CD4-positive, alpha-beta T cell treated with Interleukin-15 for 1 hour (primary cell): ENCODE results near the gene ZNF71.
A peak's percentile ranks its signal among the peaks of the same experiment; 100 is the strongest.
"Not testable (repeated sequence)": the region's sequence is repeated elsewhere in the genome, so short reads cannot be mapped to it uniquely, and the experiment has no call there.

Source experiments
- DNase-seq: peaks from one replicate; pipeline ENCODE4 v3.0.0-alpha.2; 2020

Gene ZNF71

DNA sequence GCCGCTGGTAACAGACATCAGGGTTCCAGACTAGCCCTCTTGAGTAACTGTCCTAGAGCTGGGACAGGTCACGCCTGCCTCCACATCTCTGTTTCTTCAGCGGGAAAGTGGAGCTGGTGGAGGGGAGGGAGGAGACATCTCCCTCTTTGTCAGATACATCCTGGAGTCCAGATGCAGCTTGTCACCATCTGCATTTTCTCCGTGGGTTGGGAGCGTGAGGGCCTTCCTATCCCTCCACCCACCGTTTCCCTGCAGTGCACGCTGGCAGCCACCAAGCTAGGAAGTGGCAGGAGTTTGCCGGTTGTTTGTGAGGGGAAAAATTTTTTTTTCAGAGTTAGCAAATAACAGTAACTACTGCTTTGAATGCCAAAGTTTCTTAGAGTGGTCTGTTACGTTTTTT, 27.9 kb downstream of the ZNF71 start:
- no peak for DNase-seq

DNA sequence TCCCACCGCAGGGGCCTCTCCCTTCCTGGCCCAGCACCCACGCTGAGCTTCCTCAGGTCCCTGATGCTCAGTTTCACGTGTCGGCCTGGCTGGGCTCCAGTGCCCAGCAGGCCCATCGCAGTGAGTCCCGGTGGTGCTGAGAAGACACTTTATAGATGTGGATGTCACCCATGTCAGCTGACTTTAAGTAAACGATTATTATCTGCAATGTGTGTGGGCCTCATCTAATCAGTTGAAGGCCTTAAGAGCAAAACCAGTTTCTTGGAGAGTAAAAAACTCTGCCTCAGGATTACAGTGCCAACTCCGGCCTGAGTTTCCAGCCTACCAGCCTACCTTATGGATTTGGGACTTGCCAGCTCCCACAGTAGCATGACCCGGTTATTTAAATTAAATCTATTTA, 30.6 kb downstream of the ZNF71 start:
- DNase-seq, result no peak

DNA sequence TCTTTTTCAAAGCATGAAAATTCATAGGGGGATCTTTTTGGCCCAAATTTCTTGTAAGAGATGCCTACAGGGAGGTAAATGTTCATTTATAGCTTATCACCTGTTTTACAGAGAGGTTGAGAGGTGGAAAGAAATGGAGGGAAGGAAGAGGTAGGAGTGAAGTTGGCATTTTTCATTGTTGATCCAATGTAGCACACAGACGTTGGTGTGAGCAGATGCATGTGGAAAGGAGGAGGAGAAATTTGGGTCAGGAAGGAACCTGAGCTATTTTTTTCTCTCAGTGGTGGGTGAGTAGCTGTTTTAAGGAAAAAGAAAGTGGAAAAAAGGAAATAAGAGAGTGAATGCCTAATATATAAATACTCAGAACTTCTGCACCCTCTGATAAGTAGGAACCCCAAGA, 37.9 kb downstream of the ZNF71 start:
- no peak for DNase-seq

DNA sequence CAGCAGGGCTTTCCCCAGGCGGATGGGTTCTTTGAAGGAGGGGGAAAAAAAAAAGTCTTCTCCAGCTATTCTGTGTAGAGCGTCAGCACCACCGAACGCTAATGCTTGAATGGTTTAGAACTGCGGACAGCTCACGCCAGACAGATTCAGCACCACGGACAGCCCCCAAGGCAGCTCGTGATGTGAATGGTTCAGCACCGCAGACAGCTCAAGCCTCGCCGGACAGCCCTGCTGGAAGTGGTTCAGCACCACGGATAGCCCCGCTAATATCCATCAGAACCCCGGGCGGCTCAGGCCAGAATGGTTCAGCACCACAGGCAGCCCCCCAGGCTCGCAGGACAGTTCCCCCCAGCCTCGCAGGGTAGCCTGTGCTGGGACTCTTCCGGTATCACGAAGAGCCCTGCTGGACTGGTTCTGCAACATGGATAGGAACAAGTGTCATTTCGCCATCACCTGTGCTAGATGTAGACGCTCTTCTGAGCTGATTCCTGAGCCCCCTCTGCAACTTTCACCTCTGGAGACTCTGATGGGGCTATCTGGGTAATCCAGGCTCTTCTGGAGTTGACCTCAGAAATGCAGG, 43.0 kb downstream of the ZNF71 start:
- DNase-seq, result no peak

DNA sequence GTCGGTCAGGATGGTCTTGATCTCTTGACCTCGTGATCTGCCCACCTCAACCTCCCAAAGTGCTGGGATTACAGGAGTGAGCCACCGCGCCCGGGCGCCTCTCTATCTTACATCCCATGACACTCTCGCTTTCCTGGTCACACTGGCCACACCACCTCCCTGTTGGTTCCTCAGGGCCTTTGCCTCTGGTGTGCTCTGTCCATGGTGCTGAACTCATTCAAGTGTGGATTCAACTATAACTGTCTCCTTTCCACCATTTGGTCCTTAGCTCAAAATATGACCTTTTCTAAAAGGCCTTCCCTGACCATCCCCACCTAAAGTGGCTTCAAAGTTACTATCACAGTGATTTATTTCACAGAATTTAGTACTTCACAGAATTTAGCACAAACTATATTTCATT, 44.1 kb downstream of the ZNF71 start:
- DNase-seq, result no peak

DNA sequence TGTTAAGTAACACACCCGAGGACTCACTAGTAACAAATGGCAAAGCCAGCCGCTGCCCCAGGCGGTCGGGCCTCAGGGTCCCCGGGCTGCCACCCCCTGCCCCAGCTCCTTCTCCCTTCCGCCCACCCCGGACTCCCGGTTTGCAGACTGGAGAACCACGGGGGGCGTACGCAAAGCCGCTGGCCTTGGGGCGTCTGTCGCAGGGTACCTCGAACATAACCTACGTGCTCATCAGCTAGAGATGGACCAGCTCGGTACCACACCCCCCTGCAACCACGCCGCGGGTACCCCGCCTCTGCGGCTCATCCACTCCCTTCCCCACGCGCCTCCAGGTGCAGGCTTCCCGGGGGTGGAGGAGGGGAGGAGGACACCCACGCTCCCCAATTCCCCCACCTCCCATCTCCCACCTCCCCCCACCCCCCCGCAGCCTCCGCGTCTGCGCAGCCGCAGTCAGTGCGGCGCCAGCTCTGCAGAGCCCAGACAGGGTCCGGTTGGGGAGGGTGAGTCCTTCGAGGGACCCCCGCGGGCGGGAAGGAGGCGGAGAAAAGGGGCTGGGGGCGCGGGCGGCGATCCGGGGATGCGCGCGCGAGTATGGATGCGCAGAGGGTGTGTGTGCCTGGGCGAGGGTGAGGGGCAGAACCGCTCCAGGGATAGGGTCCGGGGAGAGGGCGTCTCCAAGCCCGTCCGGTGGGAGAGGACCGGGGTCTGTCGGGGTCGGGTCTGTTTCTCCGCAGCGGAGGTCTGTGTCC, 47.8 kb downstream of the ZNF71 start, which contains the start of gene SMIM17:
Gene SMIM17 (plus strand): TSS at position 449 of the 749 bp plus-strand sequence. CDS start 2,509 bp downstream, outside the sequence.
- no peak for DNase-seq

DNA sequence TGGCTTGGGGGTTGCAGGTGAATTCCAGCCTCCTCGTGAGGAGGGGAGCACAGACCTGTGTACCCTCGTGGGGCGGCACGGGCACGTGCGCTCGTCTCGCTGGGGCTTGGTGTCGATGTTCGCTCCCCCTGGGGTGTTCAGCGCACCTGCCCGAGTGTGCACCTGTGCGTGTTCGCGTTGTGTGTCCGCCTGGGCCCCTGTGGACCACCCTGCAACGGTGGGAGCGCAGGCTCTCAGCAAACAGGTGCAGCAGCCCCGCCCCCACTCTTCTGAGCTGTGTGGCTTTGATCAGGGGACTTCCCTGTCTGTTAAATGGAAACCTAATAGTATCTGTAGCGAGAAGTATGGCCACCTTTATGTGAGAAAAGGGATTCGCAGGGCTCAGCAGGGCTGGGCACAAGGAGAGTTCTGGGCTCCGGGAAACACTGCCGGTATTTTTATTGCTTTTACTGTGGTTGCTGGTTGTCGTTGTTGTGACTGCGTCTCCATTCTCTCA, 48.4 kb downstream of the ZNF71 start:
- DNase-seq, result no peak

DNA sequence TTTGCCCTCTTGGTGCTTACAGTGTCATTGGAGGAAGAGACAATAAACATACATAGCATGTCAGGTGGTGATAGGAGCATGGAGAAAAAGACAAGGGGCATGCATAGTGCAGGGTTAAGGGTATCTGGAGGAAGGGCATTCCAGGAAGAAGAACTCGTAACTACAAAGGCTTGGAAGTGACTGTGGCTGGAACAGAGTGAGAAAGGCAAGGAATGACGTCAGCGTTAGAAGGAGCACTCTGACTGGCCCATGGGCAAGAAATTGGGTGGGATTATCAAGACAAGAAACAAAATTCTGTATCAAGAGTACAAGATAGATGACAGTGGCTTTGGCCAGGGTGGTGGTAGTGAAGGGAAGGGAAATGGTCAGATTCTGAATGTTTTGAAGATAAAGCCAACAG, 59.0 kb downstream of the ZNF71 start:
- no peak for DNase-seq

DNA sequence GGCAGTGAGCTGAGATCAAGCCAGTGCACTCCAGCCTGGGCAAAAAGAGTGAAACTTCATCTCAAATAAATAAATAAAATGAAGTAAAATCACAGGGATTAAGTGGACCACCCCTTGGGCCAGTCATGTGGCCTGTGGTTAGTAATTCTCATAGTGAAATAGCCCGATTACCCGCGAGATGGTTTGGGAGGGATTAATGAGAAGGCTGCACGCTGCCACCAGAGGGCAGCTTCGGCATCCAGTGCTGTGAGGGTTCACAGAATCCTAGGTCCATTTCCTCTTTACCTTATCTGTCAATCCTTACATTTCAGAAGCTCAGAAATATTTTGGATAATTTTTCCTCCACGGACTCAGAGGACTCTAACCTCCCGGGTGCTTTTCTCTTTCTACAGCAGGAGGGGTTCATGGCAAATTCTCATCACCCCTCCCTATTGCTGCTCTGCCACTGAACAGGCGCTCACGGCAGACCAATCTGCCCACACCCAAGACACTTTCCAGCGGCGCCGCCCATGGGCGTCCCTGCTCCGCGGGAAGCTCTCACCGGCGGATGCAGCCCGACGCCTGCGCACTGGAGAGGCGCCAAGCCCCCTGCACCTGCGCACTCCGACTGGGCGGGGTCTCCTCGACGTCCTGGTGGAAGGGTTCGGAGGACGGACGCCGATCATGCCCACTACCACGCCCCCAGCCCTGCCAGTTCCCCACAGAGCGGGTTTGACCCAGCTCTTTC, 65.4 kb downstream of the ZNF71 start:
- no peak for DNase-seq

DNA sequence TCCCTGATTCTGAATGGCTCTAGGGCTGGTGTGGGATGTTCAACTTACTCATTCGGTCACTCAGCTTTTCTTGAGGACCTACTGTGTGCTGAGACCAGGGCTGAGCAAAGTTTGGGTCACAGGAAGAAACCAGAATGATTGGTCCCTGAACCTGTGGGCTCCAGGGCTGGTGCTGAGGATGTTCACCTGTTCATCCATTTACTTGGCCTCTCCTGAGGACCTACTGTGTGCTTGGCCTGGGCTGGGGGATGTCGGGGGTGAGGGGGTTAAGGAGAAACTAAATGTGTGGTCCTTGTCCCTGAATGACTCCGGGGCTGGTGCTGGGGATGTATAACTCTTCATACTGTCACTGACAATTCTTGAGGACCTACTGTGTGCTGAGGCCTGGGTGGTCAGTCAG, 66.1 kb downstream of the ZNF71 start:
- no peak for DNase-seq

DNA sequence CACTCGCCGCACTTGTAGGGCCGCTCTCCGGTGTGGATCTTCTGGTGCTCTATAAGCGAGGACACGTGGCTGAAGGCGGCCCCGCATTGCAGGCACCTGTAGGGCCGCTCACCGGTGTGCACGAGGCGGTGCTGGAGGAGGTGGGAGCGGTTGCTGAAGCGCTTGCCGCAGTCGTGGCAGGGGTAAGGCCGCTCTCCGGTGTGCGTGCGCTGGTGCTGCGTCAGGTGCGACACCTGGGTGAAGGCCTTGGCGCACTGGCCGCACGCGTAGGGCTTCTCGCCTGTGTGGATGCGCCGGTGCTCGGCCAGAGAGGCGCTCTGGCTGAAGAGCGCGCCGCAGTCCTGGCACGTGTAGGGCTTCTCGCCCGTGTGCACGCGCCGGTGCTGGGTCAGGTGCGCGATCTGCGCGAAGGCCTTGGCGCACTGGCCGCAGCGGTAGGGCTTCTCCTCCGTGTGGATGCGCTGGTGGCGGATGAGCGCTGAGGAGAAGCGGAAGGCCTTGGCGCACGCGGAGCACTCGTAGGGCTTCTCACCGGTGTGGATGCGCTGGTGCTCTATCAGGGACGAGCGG, 68.9 kb downstream of the ZNF71 start:
- DNase-seq, result no peak

DNA sequence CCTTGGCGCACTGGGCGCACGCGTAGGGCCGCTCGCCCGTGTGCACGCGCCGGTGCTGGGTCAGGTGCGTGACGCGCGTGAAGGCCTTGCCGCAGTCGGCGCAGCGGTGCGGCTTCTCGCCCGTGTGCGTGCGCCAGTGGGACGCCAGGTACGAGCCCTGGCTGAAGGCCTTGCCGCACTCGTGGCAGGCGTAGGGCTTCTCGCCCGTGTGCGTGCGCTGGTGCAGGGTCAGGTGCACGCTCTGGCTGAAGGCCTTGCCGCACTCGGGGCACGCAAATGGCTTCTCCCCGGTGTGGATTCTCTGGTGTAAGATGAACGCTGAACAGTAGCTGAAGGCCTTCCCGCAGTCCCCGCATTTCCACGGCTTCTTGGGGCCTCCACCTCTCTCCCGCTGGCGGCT, 69.4 kb downstream of the ZNF71 start:
- no peak for DNase-seq

DNA sequence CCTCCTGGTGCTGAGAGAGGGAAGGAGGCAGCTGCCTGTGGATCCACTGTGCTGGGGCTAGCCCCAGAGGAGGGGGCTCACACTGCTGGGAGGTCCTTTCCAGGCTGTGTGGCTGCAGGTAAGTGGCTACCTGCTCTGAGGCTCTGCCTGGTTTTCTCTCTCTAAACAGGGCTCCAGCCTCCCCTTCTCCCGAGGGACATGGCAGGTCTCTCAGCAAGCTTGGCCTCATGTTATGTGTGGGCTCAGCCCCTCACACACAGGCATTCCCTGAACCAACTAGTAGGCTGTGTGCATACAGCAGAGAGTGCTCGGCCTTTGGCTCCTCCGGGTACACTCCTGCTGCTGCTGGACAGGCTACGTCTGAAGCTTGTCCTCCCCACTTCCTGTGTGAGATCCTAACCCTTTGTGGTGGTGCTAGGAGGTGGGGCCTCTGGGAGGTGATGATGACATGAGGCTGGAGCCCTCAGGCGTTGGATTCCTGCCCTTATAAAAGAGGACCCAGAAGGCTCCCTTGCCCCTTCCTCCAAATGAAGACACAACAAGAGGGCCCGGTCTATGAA, 72.3 kb downstream of the ZNF71 start:
- DNase-seq, result no peak

DNA sequence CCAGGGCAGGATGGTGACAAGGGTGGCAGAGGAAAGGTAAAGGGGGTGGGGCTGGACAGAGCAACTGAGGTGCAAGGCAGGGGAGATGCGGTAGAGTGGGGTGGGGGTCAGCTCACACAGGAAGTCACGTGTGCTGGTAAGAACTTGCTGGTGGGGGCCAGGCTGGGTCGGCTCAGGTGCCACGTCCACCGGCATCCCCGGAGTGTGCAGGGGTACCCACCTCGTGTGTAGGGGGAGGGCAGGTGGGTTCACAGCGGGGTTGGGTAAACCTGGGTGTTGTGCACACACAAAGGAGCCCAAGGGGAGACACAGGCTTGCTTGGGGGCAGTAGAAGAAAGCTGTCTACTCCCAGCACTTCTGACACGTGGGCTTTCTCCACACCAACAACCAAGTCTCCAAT, 73.6 kb downstream of the ZNF71 start:
- no peak for DNase-seq

DNA sequence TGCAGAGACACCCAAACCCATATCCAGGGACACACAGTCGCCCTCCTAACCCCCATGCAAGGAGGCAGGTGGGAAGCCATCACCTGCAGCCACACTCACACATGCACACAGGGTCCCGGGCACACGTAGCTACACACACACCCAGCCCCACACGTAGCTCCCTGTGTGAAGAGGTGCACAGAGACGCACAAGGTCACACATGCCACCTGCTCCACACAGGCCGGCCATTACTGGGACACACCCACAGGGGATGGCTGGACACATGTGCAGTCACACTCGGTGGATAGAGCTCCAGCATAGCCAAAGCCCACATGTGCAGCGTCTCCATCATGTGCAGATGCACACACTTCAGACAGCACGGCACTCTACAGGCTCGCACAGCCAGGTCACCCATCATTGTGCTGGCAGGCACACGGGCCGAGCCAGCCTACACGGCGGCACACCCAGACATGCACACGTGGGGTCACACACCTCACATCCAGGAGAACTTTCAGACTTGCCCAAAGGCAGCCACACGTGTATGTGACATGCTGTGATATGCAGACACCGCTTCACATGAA, 75.4 kb downstream of the ZNF71 start:
- DNase-seq, result no peak

DNA sequence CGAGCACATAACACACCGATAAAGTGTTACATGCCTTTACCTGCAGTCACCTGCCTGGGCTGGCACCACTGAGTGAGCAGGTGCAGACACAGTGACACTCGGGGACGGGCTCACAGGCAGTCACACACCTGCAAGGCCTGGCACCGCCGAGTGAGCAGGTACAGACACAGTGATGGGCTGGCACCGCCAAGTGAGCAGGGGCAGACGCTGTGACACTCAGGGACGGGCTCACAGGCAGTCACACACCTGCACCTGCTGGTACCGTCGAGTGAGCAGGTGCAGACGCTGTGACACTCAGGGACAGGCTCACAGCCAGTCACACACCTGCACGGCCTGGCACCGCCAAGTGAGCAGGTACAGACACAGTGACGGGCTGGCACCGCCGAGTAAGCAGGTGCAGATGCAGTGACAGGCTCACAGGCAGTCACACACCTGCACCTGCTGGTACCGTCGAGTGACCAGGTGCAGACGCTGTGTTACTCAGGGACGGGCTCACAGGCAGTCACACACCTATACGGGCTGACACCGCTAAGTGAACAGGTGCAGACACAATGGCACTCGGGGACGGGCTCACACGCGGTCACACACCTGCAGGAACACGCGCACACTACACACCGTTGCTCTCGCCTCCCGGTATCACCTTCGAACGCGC, 76.0 kb downstream of the ZNF71 start:
- DNase-seq, result no peak

DNA sequence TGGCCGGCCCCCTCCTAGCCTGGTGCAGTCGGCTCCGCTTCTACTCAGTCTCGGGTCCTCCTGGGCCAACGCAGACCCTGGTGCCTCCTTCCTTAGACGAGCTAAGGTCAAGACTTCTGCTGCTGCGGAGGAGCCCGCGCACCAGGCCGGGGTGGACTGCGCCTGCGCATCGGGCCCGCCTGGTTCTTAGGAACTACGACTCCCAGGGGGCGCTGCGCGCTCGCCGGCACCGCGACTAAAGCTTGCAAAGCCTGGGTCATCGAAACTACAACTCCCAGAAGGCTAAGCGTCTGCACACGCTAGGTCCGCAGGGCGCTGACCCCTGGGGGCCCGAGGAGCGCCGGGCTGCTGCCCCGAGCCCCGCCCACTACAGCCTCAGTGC, 76.5 kb downstream of the ZNF71 start, which contains the start of gene ZNF835:
Gene ZNF835 (minus strand): TSS at position 145 of the 382 bp plus-strand sequence. CDS start 6,559 bp downstream, outside the sequence.
- DNase-seq, result peak; percentile 87

DNA sequence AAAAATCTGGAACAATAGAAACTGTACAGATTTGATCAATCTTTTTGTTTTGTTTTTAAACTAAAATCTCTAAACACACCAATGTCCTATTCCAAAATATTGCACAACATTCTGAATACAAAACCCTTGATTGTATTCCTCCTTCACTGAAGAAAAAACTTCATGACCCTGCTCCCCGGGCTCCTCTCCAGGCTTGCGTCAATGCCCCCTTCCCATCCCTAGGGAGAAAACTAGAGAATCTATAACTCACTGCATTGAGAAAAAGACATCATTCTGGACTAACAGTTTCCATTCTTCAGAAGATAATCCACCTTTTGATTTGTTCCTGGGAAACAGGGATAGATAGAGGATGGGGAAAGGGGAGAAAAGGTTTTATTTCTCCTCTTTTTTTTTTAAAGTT, 77.5 kb downstream of the ZNF71 start:
- not testable (repeated sequence) for DNase-seq
